Measurements from ENCODE around the gene TMED9. TPM values are rescaled to one million over a fixed set of nuclear protein-coding genes. Genes with fewer than 3 reads are reported as not detected.
A peak's percentile ranks its signal among the peaks of the same experiment; 100 is the strongest.

TMED9 gene
- total RNA-seq, 2 experiments from 2014 or later = 135 to 144 TPM

- Mint-ChIP-seq H3K27me3 (no peaks in the 10 kb centered on the region), H3K4me1 (ENCODE audit: low read depth) (peaks cover 27% of the 10 kb centered on the region), H3K4me3 (peak overlapping the region; percentile 84), H3K9me3 (no peaks in the 10 kb centered on the region), H3K36me3 (peaks cover 10% of the 10 kb centered on the region), H3K27ac (peak overlapping the region; percentile 79)
- CTCF ChIA-PET = no interaction called here
- DNase-seq = no peak
- POLR2A ChIA-PET = no interaction called here
- intact Hi-C loops (cut with micrococcal nuclease) = no loop called here
Observed at GRCh38 chr5:177601126-177601525, 9.1 kb downstream of the TMED9 start.

GRCh38 chr5:177601577-177602457 lies 9.8 kb downstream of the TMED9 start:
- peaks cover 26% of the 10 kb centered on the region for H3K4me1 Mint-ChIP-seq (ENCODE audit: low read depth)
- H3K27me3 Mint-ChIP-seq = no peaks in the 10 kb centered on the region
- no peak overlapping the region for H3K27ac Mint-ChIP-seq
- peak overlapping the region; percentile 84 for H3K4me3 Mint-ChIP-seq
- ChIA-PET CTCF (no interaction called here), POLR2A (no interaction called here)
- DNase-seq = no peak
- intact Hi-C loops (cut with micrococcal nuclease) = no loop called here
- H3K9me3 Mint-ChIP-seq = no peaks in the 10 kb centered on the region
- H3K36me3 Mint-ChIP-seq = peaks cover 4% of the 10 kb centered on the region

GRCh38 chr5:177602458-177602830 lies 10.4 kb downstream of the TMED9 start:
- Mint-ChIP-seq H3K4me1 (ENCODE audit: low read depth) (peaks cover 31% of the 10 kb centered on the region), H3K27me3 (no peaks in the 10 kb centered on the region), H3K36me3 (peaks cover 3% of the 10 kb centered on the region), H3K27ac (no peak overlapping the region), H3K4me3 (no peak overlapping the region), H3K9me3 (no peaks in the 10 kb centered on the region)
- CTCF ChIA-PET = no interaction called here
- no peak for DNase-seq
- intact Hi-C loops (cut with micrococcal nuclease) = no loop called here
- POLR2A ChIA-PET = no interaction called here

- ChIA-PET CTCF (no interaction called here), POLR2A (interaction anchor here (1.0 kb wide), 1 partner anchor 11 kb away, joined by 7 read pairs; the partner anchor contains the start of gene TMED9)
- no peak for DNase-seq
- no peaks in the 10 kb centered on the region for H3K9me3 Mint-ChIP-seq
- H3K27me3 Mint-ChIP-seq = no peaks in the 10 kb centered on the region
- H3K4me3 Mint-ChIP-seq = no peak overlapping the region
- H3K36me3 Mint-ChIP-seq = no peaks in the 10 kb centered on the region
- peaks cover 24% of the 10 kb centered on the region for H3K4me1 Mint-ChIP-seq (ENCODE audit: low read depth)
- H3K27ac Mint-ChIP-seq = no peak overlapping the region
- intact Hi-C loops (cut with micrococcal nuclease) = no loop called here
Observed at GRCh38 chr5:177603631-177604030, 11.6 kb downstream of the TMED9 start.

GRCh38 chr5:177604116-177604521 lies 12.1 kb downstream of the TMED9 start:
- H3K4me1 Mint-ChIP-seq (ENCODE audit: low read depth) = peaks cover 20% of the 10 kb centered on the region
- CTCF ChIA-PET = no interaction called here
- DNase-seq = no peak

GRCh38 chr5:177604656-177605055 lies 12.7 kb downstream of the TMED9 start:
- H3K36me3 Mint-ChIP-seq = no peaks in the 10 kb centered on the region
- POLR2A ChIA-PET = no interaction called here
- intact Hi-C loops (cut with micrococcal nuclease) = no loop called here

More at GRCh38 chr5:177604116-177604521, 12.1 kb downstream of the TMED9 start:
- POLR2A ChIA-PET = no interaction called here
- intact Hi-C loops (cut with micrococcal nuclease) = no loop called here
- Mint-ChIP-seq H3K36me3 (no peaks in the 10 kb centered on the region), H3K4me3 (no peak overlapping the region), H3K9me3 (no peaks in the 10 kb centered on the region), H3K27me3 (no peaks in the 10 kb centered on the region), H3K27ac (no peak overlapping the region)

GRCh38 chr5:177605078-177605477 lies 13.1 kb downstream of the TMED9 start:
- H3K27me3 Mint-ChIP-seq = no peaks in the 10 kb centered on the region
- ChIA-PET POLR2A (no interaction called here), CTCF (no interaction called here)
- H3K4me1 Mint-ChIP-seq (ENCODE audit: low read depth) = peaks cover 18% of the 10 kb centered on the region
- H3K36me3 Mint-ChIP-seq = no peaks in the 10 kb centered on the region
- H3K9me3 Mint-ChIP-seq = no peaks in the 10 kb centered on the region
- DNase-seq = no peak
- H3K27ac Mint-ChIP-seq = no peak overlapping the region
- H3K4me3 Mint-ChIP-seq = no peak overlapping the region
- intact Hi-C loops (cut with micrococcal nuclease) = no loop called here

More at GRCh38 chr5:177604656-177605055, 12.7 kb downstream of the TMED9 start:
- Mint-ChIP-seq H3K27ac (no peak overlapping the region), H3K9me3 (no peaks in the 10 kb centered on the region), H3K27me3 (no peaks in the 10 kb centered on the region), H3K4me3 (no peak overlapping the region), H3K4me1 (ENCODE audit: low read depth) (peaks cover 18% of the 10 kb centered on the region)
- CTCF ChIA-PET = no interaction called here
- no peak for DNase-seq

GRCh38 chr5:177605667-177606066 lies 13.7 kb downstream of the TMED9 start:
- no peaks in the 10 kb centered on the region for H3K36me3 Mint-ChIP-seq
- no peak overlapping the region for H3K4me3 Mint-ChIP-seq
- intact Hi-C loops (cut with micrococcal nuclease) = no loop called here
- no peak for DNase-seq
- no peaks in the 10 kb centered on the region for H3K27me3 Mint-ChIP-seq
- ChIA-PET CTCF (no interaction called here), POLR2A (no interaction called here)
- H3K9me3 Mint-ChIP-seq = no peaks in the 10 kb centered on the region
- H3K27ac Mint-ChIP-seq = no peak overlapping the region
- peaks cover 15% of the 10 kb centered on the region for H3K4me1 Mint-ChIP-seq (ENCODE audit: low read depth)

GRCh38 chr5:177606071-177607051 lies 14.4 kb downstream of the TMED9 start:
- CTCF ChIA-PET = interaction anchor here (0.7 to 1.4 kb wide), 5 partner anchors 14 to 455 kb away, joined by 3 to 6 read pairs (median 3); partner anchors contain the start of genes PDLIM7 and TMED9
- POLR2A ChIA-PET = interaction anchor here (1.3 kb wide), 1 partner anchor 13 kb away, joined by 3 read pairs; no protein-coding TSS in a partner anchor
- no peak for DNase-seq

GRCh38 chr5:177607115-177607451 lies 15.1 kb downstream of the TMED9 start:
- DNase-seq = no peak
- Mint-ChIP-seq H3K27ac (no peak overlapping the region), H3K4me1 (ENCODE audit: low read depth) (peaks cover 5% of the 10 kb centered on the region), H3K9me3 (no peaks in the 10 kb centered on the region), H3K27me3 (no peaks in the 10 kb centered on the region), H3K4me3 (no peak overlapping the region), H3K36me3 (no peaks in the 10 kb centered on the region)
- CTCF ChIA-PET = interaction anchor here (0.6 to 1.4 kb wide), 13 partner anchors 9 to 454 kb away, joined by 3 to 6 read pairs (median 3); partner anchors contain the start of genes PDLIM7 and TMED9
- POLR2A ChIA-PET = interaction anchor here (1.3 kb wide), 1 partner anchor 14 kb away, joined by 3 read pairs; no protein-coding TSS in a partner anchor
- intact Hi-C loops (cut with micrococcal nuclease) = no loop called here

More at GRCh38 chr5:177606071-177607051, 14.4 kb downstream of the TMED9 start:
- Mint-ChIP-seq H3K36me3 (no peaks in the 10 kb centered on the region), H3K9me3 (no peaks in the 10 kb centered on the region), H3K4me3 (no peak overlapping the region), H3K27ac (no peak overlapping the region), H3K4me1 (ENCODE audit: low read depth) (peaks cover 8% of the 10 kb centered on the region), H3K27me3 (no peaks in the 10 kb centered on the region)
- intact Hi-C loops (cut with micrococcal nuclease) = no loop called here

GRCh38 chr5:177607452-177608192 lies 15.6 kb downstream of the TMED9 start:
- POLR2A ChIA-PET = interaction anchor here (1.3 kb wide), 1 partner anchor 14 kb away, joined by 3 read pairs; no protein-coding TSS in a partner anchor
- no peak overlapping the region for H3K4me3 Mint-ChIP-seq
- no peak overlapping the region for H3K27ac Mint-ChIP-seq
- H3K4me1 Mint-ChIP-seq (ENCODE audit: low read depth) = peaks cover 5% of the 10 kb centered on the region
- H3K27me3 Mint-ChIP-seq = no peaks in the 10 kb centered on the region
- intact Hi-C loops (cut with micrococcal nuclease) = no loop called here
- peak; percentile 79 for DNase-seq
- H3K9me3 Mint-ChIP-seq = no peaks in the 10 kb centered on the region
- H3K36me3 Mint-ChIP-seq = no peaks in the 10 kb centered on the region
- CTCF ChIA-PET = interaction anchor here (0.6 to 1.4 kb wide), 13 partner anchors 9 to 454 kb away, joined by 3 to 6 read pairs (median 3); partner anchors contain the start of genes PDLIM7 and TMED9

Data from activated CD4-positive, alpha-beta memory T cell treated with anti-CD3 and anti-CD28 coated beads for 36 hours (primary cell).